Keratinocyte (primary cell): Measurements from ENCODE around the gene ADI1. TPM values are rescaled to one million over a fixed set of nuclear protein-coding genes. Genes with fewer than 3 reads are reported as not detected.

Experiments used
- DNase-seq: peaks from one replicate; pipeline ENCODE4 v3.0.0-alpha.2; 2011; ENCODE audit warnings: low read depth, missing footprints, low spot score
- FAIRE-seq: peaks from 2 replicates; lab custom pipeline; 2011; peaks lifted over from hg19 to GRCh38; lab: Jason Lieb, UNC
- H2AFZ ChIP-seq: 2 replicates; pipeline ENCODE4 v1.6.0; 2012; ENCODE audit warnings: low read length, control low read depth, inconsistent platforms; ENCODE audit not compliant: control insufficient read depth
- H3K27ac ChIP-seq: 2 replicates; pipeline ENCODE4 v1.5.1; 2011; ENCODE audit warnings: low read length; ENCODE audit not compliant: control insufficient read depth, insufficient read depth
- H3K27me3 ChIP-seq: 3 replicates; pipeline ENCODE4 v1.6.0; 2011; ENCODE audit warnings: low read length; ENCODE audit not compliant: control insufficient read depth, insufficient read depth; ENCODE audit errors: extremely low read depth
- H3K36me3 ChIP-seq, 2 experiments: 2 replicates in 1 of 2; 3 replicates in 1 of 2; pipeline ENCODE4 v1.5.1; 2011; ENCODE audit warnings: low read length in 2 of 2, mild to moderate bottlenecking in 1 of 2; ENCODE audit not compliant: control insufficient read depth in 2 of 2, insufficient read depth in 2 of 2; ENCODE audit errors: extremely low read depth in 1 of 2
- H3K4me1 ChIP-seq: 3 replicates; pipeline ENCODE4 v1.5.1; 2011; ENCODE audit warnings: low read length; ENCODE audit not compliant: control insufficient read depth, insufficient read depth; ENCODE audit errors: extremely low read depth
- H3K4me2 ChIP-seq: 3 replicates; pipeline ENCODE4 v1.6.0; 2011; ENCODE audit warnings: low read depth, low read length; ENCODE audit not compliant: control insufficient read depth, insufficient read depth; ENCODE audit errors: extremely low read depth
- H3K4me3 ChIP-seq, 3 experiments: fragments of 200-600 bp in 1 of 3; sonication (generic) in 1 of 3; 2 replicates in 2 of 3; 3 replicates in 1 of 3; pipeline ENCODE4 v1.5.1; 2011 to 2016; ENCODE audit warnings: low read length in 3 of 3, mild to moderate bottlenecking in 3 of 3, control low read depth in 2 of 3, inconsistent platforms in 1 of 3, low read depth in 1 of 3, mixed read lengths in 1 of 3, mixed run types in 1 of 3, moderate library complexity in 1 of 3; ENCODE audit not compliant: control insufficient read depth in 2 of 3, insufficient read depth in 2 of 3; ENCODE audit errors: extremely low read depth in 1 of 3
- H3K79me2 ChIP-seq: 2 replicates; pipeline ENCODE4 v1.6.0; 2012; ENCODE audit warnings: low read length; ENCODE audit not compliant: control insufficient read depth, insufficient read depth
- H3K9ac ChIP-seq: 3 replicates; pipeline ENCODE4 v1.6.0; 2011; ENCODE audit warnings: low read length; ENCODE audit not compliant: control insufficient read depth, insufficient read depth; ENCODE audit errors: extremely low read depth
- H3K9me1 ChIP-seq: 3 replicates; pipeline ENCODE4 v1.6.0; 2011; ENCODE audit warnings: low read length; ENCODE audit not compliant: control insufficient read depth, insufficient read depth; ENCODE audit errors: extremely low read depth
- H3K9me3 ChIP-seq: 2 replicates; pipeline ENCODE4 v1.5.1; 2012; ENCODE audit warnings: low read depth, low read length; ENCODE audit not compliant: control insufficient read depth
- H4K20me1 ChIP-seq: 3 replicates; pipeline ENCODE4 v1.6.0; 2011; ENCODE audit warnings: low read length; ENCODE audit not compliant: control insufficient read depth, insufficient read depth; ENCODE audit errors: extremely low read depth
- CTCF ChIP-seq, 3 experiments: IDR thresholded peaks in 1 of 3; conservative IDR thresholded peaks in 1 of 3; optimal IDR thresholded peaks in 1 of 3; 2 replicates in 2 of 3; 3 replicates in 1 of 3; pipeline versions ENCODE3 to v1.5.1; 2011; ENCODE audit warnings: low read length in 3 of 3, mild to moderate bottlenecking in 3 of 3, moderate library complexity in 2 of 3, control low read depth in 1 of 3, inconsistent platforms in 1 of 3; ENCODE audit not compliant: insufficient read depth in 2 of 3; ENCODE audit errors: extremely low read depth in 1 of 3
- EZH2 ChIP-seq: IDR thresholded peaks from one replicate; pipeline ENCODE4 v1.6.1; 2012; ENCODE audit warnings: inconsistent platforms, mild to moderate bottlenecking, low read length, moderate library complexity
- dilution Hi-C: fragments of 300-500 bp; cut with MboI; formaldehyde crosslinking; loops from one replicate; pipeline ENCODE4 v1.7.0; 2020; ENCODE audit warnings: low sequenced_read_pairs; ENCODE audit not compliant: extremely low pct_ligation_motif_present
- polyA plus RNA-seq, 5 experiments: library from polyadenylated mRNA; depleted of rRNA in 3 of 5; stranded (reverse) in 3 of 5; stranded (forward) in 1 of 5; unstranded in 1 of 5; fragments of >200 nt; gene quantifications; 1 replicate in 1 of 5; 2 replicates in 3 of 5; 3 replicates in 1 of 5; pipeline versions ENCODE4 v1.2.1 to v1.2.3, GENCODE V29; 2011 to 2012; ENCODE audit warnings: missing spikeins in 2 of 5, low read depth in 1 of 5, low replicate concordance in 1 of 5

The ADI1 gene
- polyA plus RNA-seq, 1 donor (not counting 4 experiments of a cell fraction or from before 2014, with no cell fraction given), result 47.4 TPM

- no peak overlapping the region for H3K4me3 ChIP-seq
- FAIRE-seq, result no peak
- no peak overlapping the region for H3K4me2 ChIP-seq
- no peaks in the 10 kb centered on the region for H3K79me2 ChIP-seq
- H3K27me3 ChIP-seq, result no peaks in the 10 kb centered on the region
- dilution Hi-C loops, result no loop called here
- no peaks in the 10 kb centered on the region for H3K4me1 ChIP-seq
- no peak overlapping the region for H3K9ac ChIP-seq
- TF ChIP-seq EZH2 (no peak), CTCF (optimal IDR thresholded peaks at IDR 0.05 in 1 of 3, IDR thresholded peaks at IDR 0.05 in 1 of 3, conservative IDR thresholded peaks at IDR 0.05 in 1 of 3; ENCODE audit: extremely low read depth in 1 of 3, insufficient read depth in 2 of 3, low read length in 3 of 3) (no peak)
- H3K27ac ChIP-seq, result no peak overlapping the region
- no peaks in the 10 kb centered on the region for H3K9me1 ChIP-seq
- H3K36me3 ChIP-seq, result no peaks in the 10 kb centered on the region
- H4K20me1 ChIP-seq, result no peaks in the 10 kb centered on the region
- DNase-seq, result no peak
- H2AFZ ChIP-seq, result no peak overlapping the region
- no peaks in the 10 kb centered on the region for H3K9me3 ChIP-seq
Measured at GRCh38 chr2:3565117-3565516, 45.8 kb upstream of the ADI1 start.

- TF ChIP-seq CTCF (optimal IDR thresholded peaks at IDR 0.05 in 1 of 3, IDR thresholded peaks at IDR 0.05 in 1 of 3, conservative IDR thresholded peaks at IDR 0.05 in 1 of 3; ENCODE audit: extremely low read depth in 1 of 3, insufficient read depth in 2 of 3, low read length in 3 of 3), result no peak
- TF ChIP-seq EZH2, result no peak
- no peak for DNase-seq
- H3K79me2 ChIP-seq, result no peaks in the 10 kb centered on the region
- no peak overlapping the region for H3K4me3 ChIP-seq
- no peak overlapping the region for H3K27ac ChIP-seq
- H3K9me1 ChIP-seq, result no peaks in the 10 kb centered on the region
- H3K9ac ChIP-seq, result no peak overlapping the region
- H3K36me3 ChIP-seq, result no peaks in the 10 kb centered on the region
- H2AFZ ChIP-seq, result no peak overlapping the region
- no peak overlapping the region for H3K4me2 ChIP-seq
- no peaks in the 10 kb centered on the region for H3K9me3 ChIP-seq
- dilution Hi-C loops, result no loop called here
- no peaks in the 10 kb centered on the region for H3K27me3 ChIP-seq
- H3K4me1 ChIP-seq, result peaks cover under 1% of the 10 kb centered on the region
- H4K20me1 ChIP-seq, result no peaks in the 10 kb centered on the region
- no peak for FAIRE-seq
Measured at GRCh38 chr2:3563521-3563976, 44.2 kb upstream of the ADI1 start.
